KMS-11 (cell line): ENCODE data around the gene TJP1.
"Not testable (repeated sequence)": the region's sequence is repeated elsewhere in the genome, so short reads cannot be mapped to it uniquely, and the experiment has no call there.

Source experiments
- H2AFZ ChIP-seq: fragments of 200-600 bp; sonication (generic); 2 replicates; pipeline ENCODE4 v1.6.1; 2016; ENCODE audit warnings: antibody characterized with exemption, mixed run types, low read depth
- H3K27ac ChIP-seq: fragments of 200-600 bp; sonication (generic); 2 replicates; pipeline ENCODE4 v1.6.1; 2016; ENCODE audit warnings: mild to moderate bottlenecking, mixed run types
- H3K27me3 ChIP-seq: fragments of 200-600 bp; sonication (generic); 2 replicates; pipeline ENCODE4 v1.6.1; 2017; ENCODE audit warnings: mild to moderate bottlenecking, low read depth, mixed run types, moderate library complexity; ENCODE audit not compliant: insufficient read depth
- H3K36me3 ChIP-seq: fragments of 200-600 bp; sonication (generic); 2 replicates; pipeline ENCODE4 v1.6.1; 2017; ENCODE audit warnings: mild to moderate bottlenecking, mixed run types; ENCODE audit not compliant: insufficient read depth
- H3K4me1 ChIP-seq: fragments of 200-600 bp; sonication (generic); 2 replicates; pipeline ENCODE4 v1.6.1; 2016; ENCODE audit warnings: mild to moderate bottlenecking, low read depth, mixed run types; ENCODE audit not compliant: poor library complexity, severe bottlenecking
- H3K4me2 ChIP-seq: fragments of 200-600 bp; sonication (generic); 2 replicates; pipeline ENCODE4 v1.7.0; 2016; ENCODE audit warnings: mild to moderate bottlenecking, mixed run types
- H3K4me3 ChIP-seq: fragments of 200-600 bp; sonication (generic); IDR thresholded peaks from 2 replicates; pipeline ENCODE4 v1.6.1; 2017; ENCODE audit warnings: low read depth, low read length, mixed read lengths; ENCODE audit not compliant: insufficient read depth
- H3K79me2 ChIP-seq: fragments of 200-600 bp; sonication (generic); 2 replicates; pipeline ENCODE4 v1.6.1; 2016; ENCODE audit warnings: low read depth, mixed run types; ENCODE audit not compliant: insufficient read depth
- H3K9ac ChIP-seq: fragments of 200-600 bp; sonication (generic); 2 replicates; pipeline ENCODE4 v1.6.1; 2016; ENCODE audit warnings: mild to moderate bottlenecking, mixed run types
- H4K20me1 ChIP-seq: fragments of 200-600 bp; sonication (generic); 2 replicates; pipeline ENCODE4 v1.6.1; 2016; ENCODE audit warnings: mild to moderate bottlenecking, mixed run types; ENCODE audit not compliant: insufficient read depth
- TF ChIP-seq, protein P1 (sequence below): fragments of 200-600 bp; sonication (generic); conservative IDR thresholded peaks from 2 replicates; pipeline ENCODE4 v1.6.1; 2017; ENCODE audit warnings: low read depth, mild to moderate bottlenecking, antibody characterized with exemption, low read length, moderate library complexity, mixed read lengths

The TJP1 gene

GRCh38 chr15:29736744-29737020 is 85.6 kb downstream of the TJP1 start:
- Histone ChIP-seq H3K27me3 (no peaks in the 10 kb centered on the region), H3K36me3 (no peaks in the 10 kb centered on the region), H2AFZ (no peak overlapping the region), H3K27ac (no peak overlapping the region; the same call in 1 of the 2 replicates), H3K79me2 (no peaks in the 10 kb centered on the region), H3K4me1 (peaks cover 58% of the 10 kb centered on the region), H3K4me3 (no peak overlapping the region), H3K4me2 (peak overlapping the region; percentile 43; the same call in 1 of the 2 replicates), H3K9ac (no peak overlapping the region), H4K20me1 (no peaks in the 10 kb centered on the region)
- TF ChIP-seq, protein P1, sequence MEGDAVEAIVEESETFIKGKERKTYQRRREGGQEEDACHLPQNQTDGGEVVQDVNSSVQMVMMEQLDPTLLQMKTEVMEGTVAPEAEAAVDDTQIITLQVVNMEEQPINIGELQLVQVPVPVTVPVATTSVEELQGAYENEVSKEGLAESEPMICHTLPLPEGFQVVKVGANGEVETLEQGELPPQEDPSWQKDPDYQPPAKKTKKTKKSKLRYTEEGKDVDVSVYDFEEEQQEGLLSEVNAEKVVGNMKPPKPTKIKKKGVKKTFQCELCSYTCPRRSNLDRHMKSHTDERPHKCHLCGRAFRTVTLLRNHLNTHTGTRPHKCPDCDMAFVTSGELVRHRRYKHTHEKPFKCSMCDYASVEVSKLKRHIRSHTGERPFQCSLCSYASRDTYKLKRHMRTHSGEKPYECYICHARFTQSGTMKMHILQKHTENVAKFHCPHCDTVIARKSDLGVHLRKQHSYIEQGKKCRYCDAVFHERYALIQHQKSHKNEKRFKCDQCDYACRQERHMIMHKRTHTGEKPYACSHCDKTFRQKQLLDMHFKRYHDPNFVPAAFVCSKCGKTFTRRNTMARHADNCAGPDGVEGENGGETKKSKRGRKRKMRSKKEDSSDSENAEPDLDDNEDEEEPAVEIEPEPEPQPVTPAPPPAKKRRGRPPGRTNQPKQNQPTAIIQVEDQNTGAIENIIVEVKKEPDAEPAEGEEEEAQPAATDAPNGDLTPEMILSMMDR: no peak

GRCh38 chr15:29736012-29736743 is 86.1 kb downstream of the TJP1 start:
- no peak overlapping the region for H2AFZ ChIP-seq
- no peaks in the 10 kb centered on the region for H4K20me1 ChIP-seq
- peak overlapping the region; percentile 43 for H3K4me2 ChIP-seq
- H3K27me3 ChIP-seq: no peaks in the 10 kb centered on the region
- H3K36me3 ChIP-seq: no peaks in the 10 kb centered on the region
- TF ChIP-seq, protein P1: no peak
- H3K4me1 ChIP-seq: peaks cover 53% of the 10 kb centered on the region
- no peaks in the 10 kb centered on the region for H3K79me2 ChIP-seq
- H3K27ac ChIP-seq: peak overlapping the region; percentile 23; the same call in 1 of the 2 replicates
- H3K4me3 ChIP-seq: no peak overlapping the region
- 0 out of 2 replicates have a peak overlapping the region, but pooled peaks have one; percentile 2 for H3K9ac ChIP-seq

DNA sequence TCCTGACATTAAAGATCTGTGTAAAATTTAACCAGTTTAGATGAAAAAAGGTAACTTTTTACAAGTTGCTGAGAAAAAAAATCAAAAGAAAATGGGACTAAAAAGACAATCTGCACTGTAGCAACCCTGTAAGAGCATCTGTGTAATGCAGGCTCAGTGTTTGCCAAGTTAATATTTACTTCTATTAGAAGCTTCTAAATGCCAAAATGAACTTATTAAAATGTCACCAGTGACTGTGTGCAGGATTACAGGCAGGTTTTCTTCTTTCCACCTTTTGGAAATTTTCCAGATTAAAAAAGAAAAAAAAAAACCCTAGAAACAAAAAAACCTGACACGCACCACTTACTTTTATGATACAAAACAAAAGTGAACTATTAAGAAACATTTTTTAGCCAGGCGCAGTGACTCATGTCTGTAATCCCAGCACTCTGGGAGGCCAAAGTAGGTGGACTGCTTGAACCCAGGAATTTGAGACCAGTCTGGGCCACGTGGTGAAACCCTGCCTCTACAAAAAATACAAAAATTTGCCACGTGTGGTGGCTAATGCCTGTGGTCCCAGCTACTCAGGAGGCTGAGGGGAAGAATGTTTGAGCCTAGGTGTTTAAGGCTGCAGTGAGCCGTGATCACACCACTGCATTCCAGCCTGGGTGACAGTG is 87.2 kb downstream of the TJP1 start:
- H3K4me1 ChIP-seq: peaks cover 41% of the 10 kb centered on the region
- no peak overlapping the region for H3K4me3 ChIP-seq
- no peaks in the 10 kb centered on the region for H3K27me3 ChIP-seq
- no peaks in the 10 kb centered on the region for H4K20me1 ChIP-seq
- TF ChIP-seq, protein P1: no peak
- H3K79me2 ChIP-seq: no peaks in the 10 kb centered on the region
- H2AFZ ChIP-seq: no peak overlapping the region
- no peak overlapping the region for H3K9ac ChIP-seq
- peak overlapping the region; percentile 43; the same call in 1 of the 2 replicates for H3K4me2 ChIP-seq
- H3K27ac ChIP-seq: peak overlapping the region; percentile 23; the same call in 1 of the 2 replicates
- no peaks in the 10 kb centered on the region for H3K36me3 ChIP-seq

DNA sequence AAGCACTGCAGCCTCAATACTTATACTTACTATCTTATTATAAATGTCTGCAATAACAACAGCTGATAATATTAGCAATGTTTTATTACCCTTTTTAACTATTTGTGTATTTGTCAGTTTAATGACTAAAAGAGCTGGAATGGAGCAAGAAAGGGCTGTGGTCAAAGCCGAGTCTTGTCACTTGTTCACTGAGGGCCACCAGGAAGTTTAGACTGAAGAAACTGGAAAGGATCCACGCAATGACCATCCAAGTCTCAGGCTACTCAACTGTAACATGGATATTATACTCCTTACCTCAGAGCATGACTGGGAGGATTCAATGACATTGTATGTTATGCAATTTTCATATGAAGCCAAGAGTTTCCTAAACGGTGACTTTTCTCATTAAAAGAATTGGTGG is 90.4 kb downstream of the TJP1 start:
- Histone ChIP-seq H4K20me1 (no peaks in the 10 kb centered on the region), H3K27ac (no peak overlapping the region), H3K36me3 (no peaks in the 10 kb centered on the region)

DNA sequence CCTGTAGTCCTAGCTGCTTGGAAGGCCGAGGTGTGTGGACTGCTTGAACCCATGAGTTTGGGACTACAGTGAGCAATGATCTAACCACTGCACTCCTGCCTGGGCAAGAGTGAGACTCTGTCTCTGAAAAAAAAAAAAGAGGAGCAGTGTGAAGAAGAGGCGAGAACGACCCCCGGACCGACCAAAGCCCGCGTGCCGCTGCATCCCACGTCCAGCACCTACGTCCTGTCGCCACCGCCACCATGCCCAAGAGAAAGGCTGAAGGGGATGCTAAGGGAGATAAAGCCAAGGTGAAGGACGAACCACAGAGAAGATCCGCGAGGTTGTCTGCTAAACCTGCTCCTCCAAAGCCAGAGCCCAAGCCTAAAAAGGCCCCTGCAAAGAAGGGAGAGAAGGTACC is 91.8 kb downstream of the TJP1 start:
- not testable (repeated sequence) for H3K27ac ChIP-seq, H3K79me2 ChIP-seq, H4K20me1 ChIP-seq, H2AFZ ChIP-seq, H3K4me3 ChIP-seq, H3K4me2 ChIP-seq, H3K27me3 ChIP-seq, H3K9ac ChIP-seq, H3K36me3 ChIP-seq
- H3K4me1 ChIP-seq: peaks cover 11% of the 10 kb centered on the region

More for the DNA sequence above, 90.4 kb downstream of the TJP1 start:
- Histone ChIP-seq H3K27me3 (no peaks in the 10 kb centered on the region), H3K4me1 (peaks cover 25% of the 10 kb centered on the region), H3K9ac (no peak overlapping the region), H3K4me3 (no peak overlapping the region), H3K4me2 (no peak overlapping the region), H2AFZ (no peak overlapping the region), H3K79me2 (no peaks in the 10 kb centered on the region)
- TF ChIP-seq, protein P1: no peak
